HG02970 (cell line): ENCODE data around the gene KCNK18.
"Not testable (repeated sequence)": the region's sequence is repeated elsewhere in the genome, so short reads cannot be mapped to it uniquely, and the experiment has no call there.

Experiments used
- ATAC-seq: cut with Tn5 transposase; IDR thresholded peaks from one replicate; pipeline ENCODE4 v1.9.1; 2021; ENCODE audit warnings: mild to moderate bottlenecking, moderate library complexity, moderate number of reproducible peaks; ENCODE audit not compliant: unreplicated experiment, low FRiP score

Gene KCNK18

DNA sequence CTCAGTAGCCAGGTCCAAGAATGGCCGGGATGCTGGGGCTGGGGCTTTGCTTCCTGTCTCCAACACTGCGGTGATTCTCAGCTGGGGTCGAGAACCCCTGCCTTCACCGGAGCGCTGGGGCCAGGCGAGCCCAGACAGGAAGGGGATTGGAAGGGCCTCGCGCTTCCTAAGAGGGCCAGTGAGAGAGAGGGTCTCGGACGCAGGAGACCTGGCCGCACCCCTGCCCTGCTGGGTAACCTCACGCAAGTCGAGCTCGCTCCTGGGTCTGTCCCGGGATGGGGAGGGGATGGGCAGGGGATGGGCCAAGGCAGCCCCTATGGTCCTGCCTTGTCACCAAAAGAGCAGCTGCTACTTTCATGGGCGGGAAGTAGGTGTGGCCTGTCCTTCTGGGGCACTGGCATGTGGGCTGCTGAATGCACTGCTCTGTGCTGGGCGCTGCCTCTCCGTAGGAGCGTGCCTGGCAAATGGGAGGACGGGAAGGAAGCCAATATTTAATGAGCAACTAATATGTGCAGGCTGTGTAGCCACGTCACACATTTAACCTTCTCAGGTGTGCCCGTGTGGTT, 20.0 kb downstream of the KCNK18 start:
- ATAC-seq = no peak

DNA sequence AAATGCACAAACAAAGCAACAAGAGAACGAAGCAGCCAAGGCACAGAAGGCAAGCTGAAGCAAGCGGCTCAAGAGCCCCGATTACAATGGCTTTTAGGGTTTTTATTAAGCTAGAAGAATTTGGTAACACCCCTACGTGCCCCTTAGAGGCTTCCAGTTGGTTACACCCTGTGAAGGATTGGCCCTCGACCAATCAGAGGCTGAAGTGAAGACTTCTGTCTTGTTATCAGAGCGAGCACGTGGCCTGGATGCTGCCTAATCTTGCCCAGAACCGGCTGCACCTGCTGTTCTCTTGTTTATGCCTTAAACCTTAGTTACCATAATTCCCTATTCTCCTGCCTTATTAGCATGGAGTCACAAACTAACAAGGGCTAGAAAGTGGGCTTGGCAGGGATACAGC, 21.4 kb downstream of the KCNK18 start:
- ATAC-seq = no peak

DNA sequence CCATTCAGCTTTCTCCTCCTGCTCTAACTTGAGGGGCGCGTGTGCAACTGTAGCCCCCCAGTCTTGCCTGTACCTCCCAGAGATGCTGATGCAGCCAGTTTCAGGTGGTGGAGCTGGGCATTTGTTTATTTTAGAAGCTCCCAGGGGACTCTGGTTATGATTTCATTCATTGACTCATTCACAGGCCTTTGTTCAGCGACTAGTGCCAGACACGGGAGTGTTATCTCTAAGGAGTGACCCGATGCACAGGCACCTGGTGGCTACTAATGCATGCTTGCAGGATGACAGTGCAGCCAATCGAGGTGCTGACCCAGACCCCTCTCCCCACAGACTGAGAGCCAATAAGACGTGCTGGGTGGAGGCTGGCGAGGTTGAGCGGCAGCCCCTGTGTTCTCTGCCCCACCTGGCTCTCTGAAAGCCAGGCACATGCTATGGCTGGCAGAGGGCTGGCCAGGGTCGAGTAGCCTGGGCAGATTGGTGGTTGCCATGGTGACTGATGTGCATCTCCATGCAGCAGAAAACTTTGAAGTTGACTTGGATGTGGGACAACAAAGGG, 23.9 kb downstream of the KCNK18 start:
- no peak for ATAC-seq

DNA sequence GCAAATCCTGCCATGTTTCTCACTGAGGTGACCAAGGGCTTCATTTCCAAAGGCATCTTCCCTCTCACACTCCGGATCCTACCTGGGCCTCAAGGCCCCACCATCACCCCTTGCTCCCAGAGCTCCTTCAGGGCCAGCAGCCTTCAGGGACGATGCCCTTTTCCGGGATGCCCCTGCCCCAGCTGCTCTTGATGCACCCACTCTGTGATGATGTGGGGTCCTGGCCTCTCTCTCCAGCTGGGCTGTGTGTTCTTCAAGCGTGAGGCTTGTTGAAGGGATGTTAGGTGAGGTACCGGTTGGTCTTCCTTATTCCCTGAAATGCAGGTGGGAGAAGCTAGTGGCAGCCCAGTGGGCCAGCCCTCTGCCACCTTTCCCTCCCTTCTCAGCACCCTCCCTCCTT, 25.3 kb downstream of the KCNK18 start:
- no peak for ATAC-seq

DNA sequence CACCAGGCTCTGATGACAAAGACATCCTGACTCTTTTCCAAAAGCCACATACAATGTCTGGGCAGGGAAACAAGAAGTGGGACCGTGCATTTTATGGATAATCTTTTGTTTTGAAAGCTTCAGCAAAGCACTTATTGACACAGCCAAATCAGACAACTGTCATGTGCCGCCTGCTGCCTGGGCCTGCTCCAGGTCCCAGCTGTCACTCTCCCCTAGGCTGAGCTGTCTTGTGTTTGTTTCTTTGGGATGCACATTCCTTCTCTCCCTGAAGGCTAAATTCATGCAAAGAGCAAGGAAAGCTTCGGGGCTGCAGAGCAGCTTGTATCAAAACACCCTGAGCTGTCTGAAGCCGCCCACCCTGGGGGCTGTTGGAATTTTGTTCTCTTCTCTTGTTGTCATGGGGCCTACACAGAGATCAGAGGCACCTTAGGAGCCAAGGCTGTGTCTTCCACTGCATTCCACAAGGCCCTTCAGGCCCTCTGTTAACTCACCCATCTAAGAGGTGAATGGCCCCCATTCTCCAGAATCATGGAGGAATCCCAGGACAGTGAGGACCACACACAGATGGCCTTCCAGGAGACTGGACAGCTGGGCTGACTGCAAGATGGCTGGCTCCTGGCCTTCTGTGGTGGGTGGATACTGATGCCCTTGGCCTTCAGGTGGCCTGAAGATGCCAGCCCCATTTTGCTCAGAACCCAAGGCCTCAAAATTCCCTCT, 25.8 kb downstream of the KCNK18 start:
- ATAC-seq = no peak

DNA sequence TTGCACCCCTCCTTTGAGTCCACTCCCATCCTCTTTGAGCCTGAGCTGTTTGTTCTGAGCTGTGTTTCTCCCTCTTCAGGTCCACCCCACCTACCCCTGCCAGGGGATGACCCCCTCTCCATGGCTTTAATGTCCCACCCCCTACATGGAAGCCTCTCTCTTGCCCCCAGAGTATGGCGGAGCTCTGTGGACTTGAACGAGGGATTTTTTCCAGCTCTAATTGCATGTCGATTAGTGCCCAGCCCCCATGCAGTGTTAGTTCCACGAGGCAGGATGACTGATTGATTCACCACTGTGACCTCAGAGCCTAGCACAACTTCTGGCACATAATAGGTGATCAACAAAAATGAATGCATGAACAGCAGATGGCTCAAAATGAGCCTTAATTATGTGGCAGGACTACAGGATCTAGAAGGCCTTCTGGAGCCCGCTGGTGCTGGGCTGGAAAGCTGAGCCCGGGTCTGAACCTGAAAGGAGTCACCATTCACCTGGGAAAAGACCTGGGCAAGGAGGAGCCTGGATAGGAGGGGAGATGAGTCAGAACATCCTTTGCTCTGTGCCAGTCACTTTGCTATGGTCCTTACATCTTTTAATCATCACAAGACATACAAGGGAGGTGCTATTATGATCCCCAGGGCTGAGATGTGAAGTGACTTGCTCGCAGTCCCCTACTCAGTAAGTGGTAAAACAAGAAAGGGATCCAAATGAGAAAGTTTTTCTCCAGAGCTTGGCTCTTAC, 26.6 kb downstream of the KCNK18 start:
- ATAC-seq = no peak

DNA sequence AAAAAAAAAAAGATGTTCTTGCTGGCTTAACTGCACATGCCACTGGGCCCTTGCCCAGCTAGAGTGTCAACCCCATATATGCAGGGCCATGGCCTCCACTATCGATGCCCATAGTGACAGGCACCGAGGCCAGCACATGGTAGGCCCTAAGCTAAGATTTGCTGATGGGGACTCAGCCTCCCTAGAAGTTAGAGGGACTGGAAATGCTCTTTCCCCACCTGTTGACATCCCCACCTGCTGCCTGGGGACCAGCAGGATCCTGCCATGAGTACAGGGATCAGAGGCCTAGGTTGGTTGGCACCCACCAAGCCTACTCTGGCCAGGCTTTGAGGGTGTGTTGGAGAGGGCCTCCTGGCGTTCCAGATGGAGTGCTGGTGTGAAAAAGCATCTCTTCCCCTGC, 27.6 kb downstream of the KCNK18 start:
- no peak for ATAC-seq

DNA sequence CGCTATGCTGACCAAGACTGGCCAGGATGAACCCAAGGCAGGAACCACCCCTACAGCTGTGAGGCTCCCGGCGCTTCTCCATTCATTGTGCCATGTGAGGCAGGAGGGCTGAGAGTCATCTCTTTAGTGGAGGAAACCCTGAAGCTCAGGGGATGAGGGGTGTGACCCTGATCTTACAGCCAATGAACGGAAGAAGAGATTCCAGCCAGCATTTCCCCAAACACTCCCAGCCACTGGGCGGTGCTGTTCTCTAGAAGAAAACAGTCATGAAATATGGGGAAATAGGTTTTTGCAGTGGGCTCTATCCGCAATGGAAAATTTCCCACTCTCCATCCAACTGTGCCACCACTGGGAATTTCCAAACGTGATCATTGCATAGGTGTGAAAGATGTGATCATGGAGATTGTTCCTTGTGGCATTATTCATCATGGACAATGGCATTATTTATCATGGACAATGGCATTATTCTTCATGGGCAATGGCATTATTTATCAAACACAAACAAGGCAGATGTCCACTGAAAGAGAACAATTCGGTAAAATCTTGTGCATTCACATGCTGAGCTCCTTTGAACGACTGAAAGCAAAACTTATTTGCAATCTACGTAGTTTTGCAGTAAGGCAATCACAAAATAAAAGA, 29.6 kb downstream of the KCNK18 start:
- no peak for ATAC-seq

DNA sequence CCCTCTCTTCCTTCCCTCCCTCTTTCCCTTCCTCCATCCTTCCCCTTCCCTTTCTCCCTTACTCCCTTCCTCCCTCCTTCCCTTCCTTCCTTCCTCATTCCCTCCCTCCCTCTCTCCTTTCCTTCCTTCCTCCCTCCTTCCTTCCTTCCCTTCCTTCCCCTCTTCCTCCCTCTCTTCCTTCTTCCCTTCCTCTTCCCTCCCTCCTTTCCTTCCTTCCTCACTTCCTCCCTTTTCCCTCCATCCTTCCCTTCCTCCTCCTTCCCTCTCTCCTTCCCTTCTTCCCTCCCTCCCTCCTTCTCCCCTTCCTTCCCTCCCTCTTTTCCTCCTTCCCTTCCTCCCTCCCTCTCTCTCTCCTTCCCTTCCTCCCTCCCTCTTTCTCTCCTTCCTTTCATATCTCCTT, 30.9 kb downstream of the KCNK18 start:
- no peak for ATAC-seq

DNA sequence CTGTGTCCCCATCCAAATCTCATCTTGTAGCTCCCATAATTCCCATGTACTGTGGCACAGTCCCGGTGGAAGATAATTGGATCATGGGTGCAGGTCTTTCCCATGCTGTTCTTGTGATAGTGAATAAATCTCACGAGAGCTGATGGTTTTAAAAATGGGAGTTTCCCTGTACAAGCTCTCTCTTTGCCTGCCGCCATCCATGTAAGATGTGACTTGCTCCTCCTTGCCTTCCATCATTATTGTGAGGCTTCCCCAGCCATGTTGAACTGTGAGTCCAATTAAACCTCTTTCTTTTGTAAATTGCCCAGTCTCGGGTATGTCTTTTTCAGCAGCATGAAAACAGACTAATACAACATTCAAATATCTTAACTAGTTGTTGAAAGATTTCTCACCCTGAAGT, 32.8 kb downstream of the KCNK18 start:
- ATAC-seq = not testable (repeated sequence)

DNA sequence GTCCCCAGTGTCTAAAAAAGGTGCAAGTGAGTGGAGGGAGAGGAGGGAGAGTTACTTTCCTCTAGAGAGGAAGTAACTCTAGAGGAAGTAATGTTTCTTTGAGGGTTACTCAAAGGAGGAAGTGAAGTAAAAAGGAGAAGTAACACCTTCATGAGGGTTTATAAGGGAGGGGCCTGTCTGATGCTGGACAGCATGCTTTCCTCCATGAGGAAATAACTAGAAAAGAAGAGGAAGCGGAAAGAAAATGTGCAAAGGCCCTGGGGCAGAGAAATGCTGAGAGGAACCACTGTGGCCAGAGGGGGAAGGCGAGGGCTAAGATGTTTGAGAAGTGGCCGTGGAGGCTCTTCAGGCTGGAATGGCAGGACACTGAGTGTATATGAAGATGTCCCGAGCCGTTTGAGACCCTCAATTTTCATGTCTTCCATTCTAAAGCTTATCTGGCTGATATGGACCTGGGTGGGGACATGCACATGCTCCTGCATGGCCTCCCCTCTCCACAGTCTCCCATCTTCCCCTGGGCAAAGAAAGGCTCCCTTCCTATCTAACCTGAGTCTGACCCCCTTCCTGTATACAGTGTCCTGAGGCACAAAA, 40.2 kb downstream of the KCNK18 start:
- ATAC-seq = no peak

DNA sequence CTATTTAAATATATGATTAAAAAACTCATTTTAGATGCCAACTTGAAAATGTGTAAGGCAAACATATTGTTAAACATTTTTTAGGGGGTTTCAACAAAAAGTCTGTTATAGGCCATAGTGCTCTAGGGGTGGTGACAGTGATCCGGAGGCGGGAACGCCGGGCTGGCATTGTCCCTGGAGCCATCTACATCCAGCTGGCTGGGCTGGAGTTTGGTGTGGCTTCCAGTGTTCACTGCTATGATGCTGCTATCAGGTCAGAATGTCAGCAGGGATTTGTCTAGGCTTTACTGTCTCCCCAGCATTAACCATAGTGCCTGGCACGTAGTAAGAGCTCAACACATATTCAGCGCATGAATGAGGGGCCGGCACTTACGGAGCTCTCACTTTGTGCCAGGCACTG, 41.8 kb downstream of the KCNK18 start:
- ATAC-seq = no peak

DNA sequence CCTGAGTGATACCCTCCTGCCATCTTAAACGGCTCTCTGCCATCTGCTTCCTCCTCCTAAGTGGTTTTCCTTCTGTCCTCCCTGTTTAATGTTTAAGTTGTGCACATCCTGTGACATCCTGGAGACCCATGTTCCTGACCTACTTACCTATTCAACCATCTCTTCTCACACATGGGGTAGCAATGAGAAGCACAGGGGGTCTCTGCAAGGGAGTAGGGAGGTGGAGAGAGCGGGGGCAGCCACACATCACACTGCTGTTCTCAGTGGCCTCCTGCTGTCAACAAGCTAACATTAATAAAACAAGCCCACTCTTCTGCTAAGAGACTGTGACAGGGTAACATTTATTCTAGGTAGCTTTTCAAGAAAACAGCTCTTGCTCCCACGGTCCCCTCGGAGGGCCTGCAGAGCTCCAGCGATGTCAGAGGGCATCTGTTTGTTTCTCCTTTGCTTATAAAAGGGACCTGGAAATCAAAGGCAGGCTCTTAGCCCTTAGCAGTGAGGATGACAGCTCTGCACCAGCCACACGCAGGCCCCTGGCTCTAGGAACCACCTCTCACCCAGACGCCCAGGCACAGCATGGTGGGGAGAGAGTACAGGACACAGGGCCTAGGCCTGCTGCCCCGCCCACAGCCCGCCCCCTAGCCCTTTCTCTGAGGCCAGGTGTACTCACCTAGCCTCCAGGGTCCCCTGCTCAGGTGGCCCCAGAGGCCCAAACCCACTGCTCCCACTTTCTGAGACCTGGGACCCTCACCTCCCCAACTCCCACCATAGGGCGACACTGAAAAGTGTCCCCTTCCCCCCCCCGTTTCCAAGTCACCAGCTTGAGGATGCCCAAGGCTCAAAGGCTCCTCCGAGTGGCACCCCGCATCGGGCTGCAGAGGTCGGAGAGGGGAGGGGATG, 42.7 kb downstream of the KCNK18 start:
- no peak for ATAC-seq

DNA sequence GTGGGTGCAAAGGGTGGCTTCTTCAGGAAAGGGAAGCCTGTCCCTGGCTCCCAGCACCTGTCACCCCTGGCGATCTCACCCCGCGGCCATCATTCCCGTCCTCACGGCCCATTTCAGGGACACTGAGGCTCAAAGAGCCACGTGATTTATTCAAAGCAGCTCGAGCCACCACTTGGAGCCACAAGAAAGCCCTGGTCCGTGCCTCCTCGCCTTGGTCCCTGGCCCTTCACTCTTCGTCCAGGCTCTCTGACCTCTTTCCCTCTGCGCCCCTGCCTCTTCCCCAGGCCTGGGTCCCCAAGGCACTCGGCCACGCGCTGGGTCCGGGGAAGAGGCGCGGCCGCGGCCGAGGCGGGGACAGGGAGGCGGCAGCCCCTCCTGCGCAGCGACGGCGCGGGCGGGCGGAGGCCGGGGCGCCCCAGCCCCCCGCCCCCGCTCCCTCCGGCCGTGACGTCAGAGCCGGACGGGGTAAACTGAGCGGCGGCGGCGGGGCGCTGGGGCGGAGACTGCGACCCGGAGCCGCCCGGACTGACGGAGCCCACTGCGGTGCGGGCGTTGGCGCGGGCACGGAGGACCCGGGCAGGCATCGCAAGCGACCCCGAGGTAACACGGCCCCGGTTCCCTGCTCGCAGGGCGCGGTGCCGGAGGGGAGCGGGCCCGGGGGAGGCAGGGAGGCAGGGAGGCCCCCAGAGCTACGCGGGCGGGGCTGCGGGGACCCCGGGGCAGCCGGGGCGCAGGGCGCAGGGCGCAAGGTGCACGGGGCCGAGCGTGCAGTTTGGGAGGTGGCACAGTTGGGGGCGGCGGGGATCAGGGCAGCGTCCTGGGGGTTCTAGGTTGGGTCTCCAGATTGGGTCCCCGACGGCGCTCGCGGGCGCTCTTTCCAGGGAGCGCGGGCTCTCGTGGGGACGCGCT, 43.6 kb downstream of the KCNK18 start, which contains the start of gene SLC18A2:
Gene SLC18A2 (plus strand): TSS at position 494 of the 909 bp plus-strand sequence. CDS start 580 bp downstream, outside the sequence.
- ATAC-seq = no peak

DNA sequence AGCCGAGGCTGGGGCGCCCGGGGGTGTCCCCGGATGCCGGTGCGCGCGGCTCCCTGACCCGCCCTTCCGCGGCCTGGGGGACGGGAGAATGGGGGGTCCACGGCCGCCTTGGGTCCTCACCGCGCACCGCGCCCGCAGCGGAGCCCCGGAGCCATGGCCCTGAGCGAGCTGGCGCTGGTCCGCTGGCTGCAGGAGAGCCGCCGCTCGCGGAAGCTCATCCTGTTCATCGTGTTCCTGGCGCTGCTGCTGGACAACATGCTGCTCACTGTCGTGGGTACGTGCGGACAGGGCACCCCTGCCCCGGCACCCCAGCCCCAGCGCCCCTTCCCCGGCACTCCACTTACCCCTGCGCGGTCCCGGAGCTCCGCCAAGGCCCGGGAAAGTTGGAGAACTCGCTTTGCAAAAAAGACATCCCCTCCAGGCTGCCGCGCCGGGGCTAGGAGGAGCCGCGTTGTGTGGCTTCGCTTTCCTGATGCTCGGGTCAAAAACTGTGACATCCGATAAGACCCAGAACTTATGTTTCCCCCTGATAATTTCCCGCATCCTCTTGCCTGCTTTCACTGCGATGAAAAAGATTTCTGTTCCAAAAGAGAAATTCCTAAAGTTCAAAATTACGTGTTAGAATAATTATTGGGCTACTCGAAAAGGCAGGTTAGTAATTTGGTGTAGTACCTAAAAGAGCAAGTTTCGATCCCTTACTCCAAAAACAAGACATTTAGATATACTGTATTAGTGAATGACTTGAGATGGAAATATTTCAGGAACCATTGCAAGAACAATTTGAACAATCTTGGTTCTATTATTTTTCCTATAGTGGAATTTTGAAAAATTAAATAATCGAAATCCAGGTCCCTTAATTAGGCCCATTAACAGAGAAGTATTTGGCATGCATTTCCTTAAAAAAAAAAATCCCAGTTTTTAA, 44.5 kb downstream of the KCNK18 start:
- no peak for ATAC-seq

DNA sequence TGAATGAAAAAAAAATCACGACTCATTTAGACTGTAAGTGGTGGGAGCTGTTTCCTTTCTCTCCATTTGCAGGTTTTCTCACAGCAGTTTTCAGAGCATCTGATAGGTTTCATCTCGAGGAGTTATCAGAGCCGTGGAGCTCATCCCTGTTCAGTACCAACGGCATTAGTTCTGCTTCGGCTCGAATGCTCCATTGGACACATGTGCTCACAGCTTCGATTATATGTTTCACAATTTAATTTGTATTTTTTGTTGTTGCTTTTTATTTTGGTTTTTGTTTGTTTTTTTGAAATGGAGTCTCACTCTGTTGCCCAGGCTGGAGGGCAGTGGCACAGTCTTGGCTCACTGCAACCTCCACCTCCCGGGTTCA, 45.2 kb downstream of the KCNK18 start:
- ATAC-seq = no peak

DNA sequence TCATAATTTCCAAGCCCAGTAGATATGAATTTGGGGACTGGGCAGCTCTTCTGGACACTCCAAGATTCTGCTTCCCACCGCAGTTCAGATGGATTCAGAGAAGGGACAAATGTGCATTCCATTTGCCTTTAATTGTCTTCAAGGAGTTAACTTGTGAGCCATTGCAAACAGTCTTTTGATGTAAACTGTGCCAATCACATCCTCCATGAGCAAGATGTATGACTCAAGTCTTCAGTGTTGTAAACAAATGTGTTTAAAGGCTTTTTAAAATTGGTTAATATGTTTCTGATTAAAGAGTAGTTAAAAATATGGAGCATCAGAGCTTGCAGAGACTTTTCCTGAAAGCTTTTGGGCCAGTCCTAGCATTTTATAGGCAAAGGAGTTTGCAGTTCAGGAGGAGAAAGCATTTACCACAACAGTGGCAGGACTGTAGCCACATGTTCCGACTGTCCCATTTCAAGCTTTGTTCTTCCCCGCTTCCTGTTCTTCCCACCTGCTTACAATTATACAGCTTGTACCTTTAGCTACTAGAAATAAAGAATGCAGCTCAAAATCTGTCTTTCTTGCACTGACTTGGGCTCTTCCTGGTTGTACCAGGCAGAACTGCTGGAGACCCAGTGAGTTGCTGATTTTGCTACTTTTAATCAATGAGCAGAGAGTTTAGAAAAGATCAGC, 49.8 kb downstream of the KCNK18 start:
- no peak for ATAC-seq
